ENCODE data around the gene ABCB8. TPM values are rescaled to one million over a fixed set of nuclear protein-coding genes. Genes with fewer than 3 reads are reported as not detected.

Gene ABCB8
- total and polyA plus RNA-seq, 2 of the 4 experiments (the other 2 are of a cell fraction), result 16.3 to 26.8 TPM

GRCh38 chr7:151060416-151061212 lies 32.4 kb downstream of the ABCB8 start:
- peak overlapping the region; percentile 48 for H2BK120ac ChIP-seq (ENCODE audit: low read depth, low read length)
- H3K79me1 ChIP-seq (ENCODE audit: low read depth in 1 of 2, low read length in 2 of 2), result peaks cover 28 to 73% of the 10 kb centered on the region in 2 experiments
- H2AFZ ChIP-seq (replicated peaks; ENCODE audit: low read length, poor library complexity), result peak overlapping the region; percentile 95
- H3K27me3 ChIP-seq (ENCODE audit: control insufficient read depth, insufficient read depth, low read length), result no peaks in the 10 kb centered on the region
- H2AK5ac ChIP-seq (ENCODE audit: low read depth, low read length), result peak overlapping the region; percentile 96
- no TSS peak for BruUV-seq (replicated peaks)
- H3K9ac ChIP-seq (ENCODE audit: low read depth, low read length), result peak overlapping the region; percentile 84
- peak overlapping the region; percentile 100 for H2AK9ac ChIP-seq (replicated peaks; ENCODE audit: low read depth, low read length, poor library complexity)
- H3K4ac ChIP-seq (ENCODE audit: low read depth, low read length), result peak overlapping the region; percentile 89
- H3K27ac ChIP-seq (ENCODE audit: insufficient read depth, low read length), result peak overlapping the region; percentile 97
- peaks cover 12% of the 10 kb centered on the region; the same call in 1 of the 2 replicates for H3K9me1 ChIP-seq (ENCODE audit: insufficient read depth, low read length)
- in situ Hi-C loops (cut with MboI; ENCODE audit: low sequenced_read_pairs) (no loop called here), dilution Hi-C loops (cut with HindIII; ENCODE audit: low sequenced_read_pairs, unreplicated experiment) (no loop called here), intact Hi-C loops (cut with micrococcal nuclease) (loop anchor here (1.0 kb wide), 1 partner anchor 51 kb away; no protein-coding TSS in a partner anchor)
- peak overlapping the region; percentile 99 for H3K4me2 ChIP-seq (ENCODE audit: low read depth, low read length)
- ATAC-seq (ENCODE audit: low read depth), result no peak
- H2BK20ac ChIP-seq (ENCODE audit: low read depth, low read length), result no peak overlapping the region
- peak overlapping the region; percentile 35 to 56; a peak in 3 of 4 replicates for H4K8ac ChIP-seq (ENCODE audit: low read depth in 2 of 2, low read length in 2 of 2)
- peak overlapping the region; percentile 81 for H3K14ac ChIP-seq (replicated peaks; ENCODE audit: low read depth, low read length)
- 0 out of 3 replicates have a peak overlapping the region, but pooled peaks have one; percentile 15 for H2BK15ac ChIP-seq (ENCODE audit: low read depth, low read length)
- peak overlapping the region; percentile 87 for H3K23ac ChIP-seq (ENCODE audit: low read depth, low read length)
- peak overlapping the region; percentile 22; the same call in 1 of the 2 replicates for H3K18ac ChIP-seq (ENCODE audit: low read depth, low read length)
- peak overlapping the region; percentile 94 for H3K4me3 ChIP-seq (ENCODE audit: insufficient read depth, low read depth, low read length)
- peak overlapping the region; percentile 95 for H2BK5ac ChIP-seq (ENCODE audit: low read depth, low read length, poor library complexity, severe bottlenecking)
- no peak for DNase-seq
- peak overlapping the region; percentile 26; the same call in 1 of the 2 replicates for H4K5ac ChIP-seq (ENCODE audit: low read depth, low read length)
- H3K56ac ChIP-seq (ENCODE audit: extremely low read depth, insufficient read depth, low read length), result peak overlapping the region; percentile 87
- peaks cover 32% of the 10 kb centered on the region for H4K20me1 ChIP-seq (ENCODE audit: insufficient read depth, low read length)
- H3K9me3 ChIP-seq (ENCODE audit: control insufficient read depth, insufficient read depth, low read length), result no peaks in the 10 kb centered on the region
- POLR2A ChIA-PET (ENCODE audit: unreplicated experiment), result interaction anchor here (0.6 kb wide), 1 partner anchor 17 kb away, joined by 5 read pairs; no protein-coding TSS in a partner anchor
- 12% methylated on average over 7 of the region's 21 CpGs; no CpG with 5 or more reads in 1 of the 2 experiments for WGBS, 2 experiments (ENCODE audit: extremely low coverage in 2 of 2, insufficient read length in 1 of 2)
- peaks cover 13% of the 10 kb centered on the region for H3K36me3 ChIP-seq (ENCODE audit: control insufficient read depth, insufficient read depth, low read length)
- peaks cover 43% of the 10 kb centered on the region for H3K4me1 ChIP-seq (ENCODE audit: control insufficient read depth, insufficient read depth, low read length)
- H4K91ac ChIP-seq (ENCODE audit: insufficient read depth, low read depth, low read length), result peak overlapping the region; percentile 56
- CTCF ChIA-PET, result no interaction called here
- TF ChIP-seq, protein P1, sequence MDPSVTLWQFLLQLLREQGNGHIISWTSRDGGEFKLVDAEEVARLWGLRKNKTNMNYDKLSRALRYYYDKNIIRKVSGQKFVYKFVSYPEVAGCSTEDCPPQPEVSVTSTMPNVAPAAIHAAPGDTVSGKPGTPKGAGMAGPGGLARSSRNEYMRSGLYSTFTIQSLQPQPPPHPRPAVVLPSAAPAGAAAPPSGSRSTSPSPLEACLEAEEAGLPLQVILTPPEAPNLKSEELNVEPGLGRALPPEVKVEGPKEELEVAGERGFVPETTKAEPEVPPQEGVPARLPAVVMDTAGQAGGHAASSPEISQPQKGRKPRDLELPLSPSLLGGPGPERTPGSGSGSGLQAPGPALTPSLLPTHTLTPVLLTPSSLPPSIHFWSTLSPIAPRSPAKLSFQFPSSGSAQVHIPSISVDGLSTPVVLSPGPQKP (IDR thresholded peaks at IDR 0.05; ENCODE audit: borderline replicate concordance, low read depth, low read length), result no peak
- TF ChIP-seq MAFK (IDR thresholded peaks at IDR 0.05; ENCODE audit: low read depth, low read length), result no peak
- peak; percentile 14; the same call in 1 of the 2 replicates for TF ChIP-seq MAZ (IDR thresholded peaks at IDR 0.05; ENCODE audit: borderline replicate concordance, low read depth, low read length)
- TF ChIP-seq RFX5 (IDR thresholded peaks at IDR 0.05; ENCODE audit: low read depth, low read length), result no peak
- TF ChIP-seq RCOR1 (IDR thresholded peaks at IDR 0.05; ENCODE audit: insufficient replicate concordance, low read length), result no peak
- 0 out of 2 replicates have a peak, but pooled peaks have one; percentile 12 for TF ChIP-seq POLR2A (IDR thresholded peaks at IDR 0.05; ENCODE audit: low read depth, low read length)
- TF ChIP-seq CHD1 (IDR thresholded peaks at IDR 0.05; ENCODE audit: low read depth, low read length), result no peak
- no peak for TF ChIP-seq BHLHE40 (IDR thresholded peaks at IDR 0.05; ENCODE audit: low read depth, low read length)
- TF ChIP-seq USF2 (IDR thresholded peaks at IDR 0.05; ENCODE audit: low read depth, low read length), result no peak
- TF ChIP-seq CEBPB (IDR thresholded peaks at IDR 0.05; ENCODE audit: low read depth, low read length), result no peak
- TF ChIP-seq FOS (IDR thresholded peaks at IDR 0.05; ENCODE audit: low read depth, low read length), result no peak
- TF ChIP-seq SMC3 (IDR thresholded peaks at IDR 0.05; ENCODE audit: low read depth, low read length), result no peak
- no peak for TF ChIP-seq NFE2L2 (IDR thresholded peaks at IDR 0.05; ENCODE audit: low read depth, low read length)
- no peak for TF ChIP-seq RAD21 (IDR thresholded peaks at IDR 0.05; ENCODE audit: low read length)
